SK-N-MC (cell line): ENCODE measurements around the gene BBIP1.

Experiments used
- EZH2 ChIP-seq: fragments of 200-600 bp; sonication (generic); IDR thresholded peaks from one replicate; pipeline ENCODE4 v1.6.1; 2017; ENCODE audit warnings: antibody characterized with exemption
- POLR2AphosphoS5 ChIP-seq: IDR thresholded peaks from 2 replicates; pipeline ENCODE4 v1.6.1; 2012; ENCODE audit warnings: mild to moderate bottlenecking, low read depth, low read length, borderline replicate concordance

DNA sequence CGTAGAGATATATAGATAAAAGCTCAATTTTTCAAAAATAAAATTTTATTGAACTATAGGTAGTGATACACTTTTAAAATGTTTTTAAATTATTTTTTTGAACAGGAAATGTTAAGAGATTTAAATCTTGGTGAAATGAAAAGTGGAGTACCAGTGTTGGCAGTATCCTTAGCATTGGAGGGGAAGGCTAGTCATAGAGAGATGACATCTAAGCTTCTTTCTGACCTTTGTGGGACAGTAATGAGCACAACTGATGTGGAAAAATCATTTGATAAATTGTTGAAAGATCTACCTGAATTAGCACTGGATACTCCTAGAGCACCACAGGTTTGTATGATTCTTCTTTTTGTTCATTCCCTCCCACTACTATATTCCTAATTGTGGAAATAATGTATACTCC is 31.4 kb downstream of the BBIP1 start:
- TF ChIP-seq EZH2, result no peak
- no peak for TF ChIP-seq POLR2AphosphoS5
